ENCODE results near the gene ROBO1. TPM values are rescaled to one million over a fixed set of nuclear protein-coding genes. Genes with fewer than 3 reads are reported as not detected.
"Not testable (repeated sequence)": the region's sequence is repeated elsewhere in the genome, so short reads cannot be mapped to it uniquely, and the experiment has no call there.

Gene ROBO1
- polyA plus RNA-seq, 4 donors = 88.9 to 114 (median 107) TPM

DNA sequence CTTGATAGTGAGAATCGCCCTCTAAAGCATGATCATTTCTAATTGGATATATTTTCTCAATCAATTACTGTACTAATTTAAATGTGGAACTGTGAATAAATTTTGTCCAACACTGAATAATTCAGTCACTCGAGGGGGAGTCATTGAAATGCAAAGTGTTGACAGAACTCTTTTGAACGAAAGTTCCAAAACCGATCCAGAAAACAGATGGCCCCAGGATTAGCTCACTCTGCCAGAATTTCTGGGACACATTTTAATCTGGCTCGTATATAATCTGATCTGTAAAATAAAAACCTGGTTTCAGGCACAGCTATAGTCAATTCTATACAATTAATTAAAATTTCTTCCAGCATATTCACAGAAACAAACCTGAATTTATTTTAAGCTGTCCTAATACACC is 580.4 kb downstream of the ROBO1 start:
- no peak for DNase-seq (ENCODE audit: low read depth in 4 of 4, low spot score in 2 of 4)

DNA sequence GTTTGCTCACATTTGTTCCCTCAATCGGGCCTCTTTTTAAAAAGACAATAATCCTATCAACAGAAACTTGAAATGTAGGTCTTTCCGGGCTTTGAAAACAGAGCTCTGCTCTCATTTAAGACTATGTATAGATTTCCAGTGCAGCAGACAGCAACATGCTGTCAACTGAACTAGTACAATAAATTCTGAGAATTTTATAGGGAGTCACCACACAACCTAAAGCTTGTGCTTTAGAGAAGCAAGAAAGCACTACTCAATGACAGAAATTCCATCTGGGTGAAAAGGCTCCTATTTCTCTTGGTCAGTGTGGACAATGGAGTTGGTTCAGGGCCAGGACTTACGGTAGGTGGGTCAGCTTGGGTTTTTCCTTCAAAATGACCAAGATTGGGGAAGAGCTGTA is 583.5 kb downstream of the ROBO1 start:
- peak; percentile 26 to 50 (median 30) for DNase-seq (ENCODE audit: low read depth in 4 of 4, low spot score in 2 of 4)

DNA sequence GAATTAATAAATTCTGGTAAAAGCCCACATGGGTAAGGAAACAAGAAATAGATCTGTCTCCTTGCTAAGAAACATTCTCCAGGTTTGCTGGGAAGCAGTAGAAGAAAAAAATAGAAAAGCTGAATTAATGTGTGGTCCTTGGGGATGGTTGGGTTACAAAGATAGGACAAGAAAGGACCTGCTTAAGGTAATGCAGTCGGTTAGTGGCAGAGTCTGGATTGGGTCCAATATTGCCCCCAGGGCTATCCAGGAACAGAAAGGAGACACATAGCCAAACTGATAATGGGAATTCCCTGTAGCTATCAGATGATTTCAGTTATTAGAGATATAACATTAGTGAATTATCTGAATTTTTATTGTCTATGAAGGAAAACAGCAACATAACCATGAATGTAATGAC is 584.3 kb downstream of the ROBO1 start:
- no peak for DNase-seq (ENCODE audit: low read depth in 4 of 4, low spot score in 2 of 4)

GRCh38 chr3:79178471-79179180 is 589.2 kb downstream of the ROBO1 start:
- DNase-seq (ENCODE audit: low read depth in 4 of 4, low spot score in 2 of 4) = no peak

GRCh38 chr3:79175870-79176269 is 591.9 kb downstream of the ROBO1 start:
- DNase-seq (ENCODE audit: low read depth in 4 of 4, low spot score in 2 of 4) = no peak

DNA sequence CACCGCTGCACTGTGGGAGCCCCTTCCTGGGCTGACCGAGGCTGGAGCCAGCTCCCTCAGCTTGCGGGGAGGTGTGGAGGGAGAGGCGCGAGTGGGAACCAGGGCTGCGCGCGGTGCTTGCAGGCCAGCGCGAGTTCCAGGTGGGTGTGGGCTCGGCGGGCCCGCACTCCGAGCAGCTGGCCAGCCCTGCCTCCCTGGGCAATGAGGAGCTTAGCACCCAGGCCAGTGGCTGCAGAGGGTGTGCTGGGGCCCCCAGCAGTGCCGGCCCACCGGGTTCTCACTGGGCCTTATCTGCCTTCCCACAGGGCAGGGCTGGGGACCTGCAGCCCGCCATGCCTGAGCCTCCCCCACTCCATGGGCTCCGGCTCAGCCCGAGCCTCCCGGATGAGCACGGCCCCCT is 594.5 kb downstream of the ROBO1 start:
- DNase-seq (ENCODE audit: low read depth in 4 of 4, low spot score in 2 of 4) = not testable (repeated sequence)

DNA sequence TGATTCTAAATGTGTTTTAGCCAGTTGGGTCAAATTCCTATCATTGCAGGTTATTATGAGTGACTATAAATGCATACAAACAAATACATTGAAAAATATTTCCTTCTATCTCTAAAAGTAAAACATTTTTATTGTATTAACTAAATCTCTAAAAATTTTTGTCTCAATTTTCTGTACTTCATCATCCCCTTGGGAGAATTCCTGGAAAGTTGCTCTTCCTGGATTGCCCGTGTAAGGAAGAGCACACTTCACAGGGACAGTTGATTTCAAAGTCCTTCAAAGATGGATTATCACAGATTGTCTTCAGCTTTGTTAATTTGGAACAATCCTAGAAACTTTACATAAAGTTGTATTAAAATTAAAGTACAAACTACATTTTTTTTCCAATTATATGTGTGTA is 595.6 kb downstream of the ROBO1 start:
- no peak for DNase-seq (ENCODE audit: low read depth in 4 of 4, low spot score in 2 of 4)

DNA sequence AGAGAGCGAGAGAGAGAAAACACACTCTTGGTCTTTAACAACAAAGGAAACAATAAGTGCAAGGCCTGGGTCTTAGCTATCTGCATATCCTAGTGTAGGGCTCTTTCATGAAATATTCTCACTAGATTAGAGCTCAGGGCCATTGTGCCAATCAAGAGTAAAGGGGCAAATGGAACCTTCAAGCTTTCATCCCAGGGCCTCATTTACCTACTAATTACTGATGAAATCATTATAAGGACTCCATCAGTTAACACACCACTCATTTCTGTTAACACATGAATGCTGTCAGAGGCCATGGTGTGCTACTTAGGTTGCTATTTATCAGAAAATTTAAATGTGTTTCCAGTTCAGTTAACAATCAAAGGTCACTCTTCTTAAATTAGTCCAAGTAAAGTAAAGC is 597.8 kb downstream of the ROBO1 start:
- no peak for DNase-seq (ENCODE audit: low read depth in 4 of 4, low spot score in 2 of 4)

DNA sequence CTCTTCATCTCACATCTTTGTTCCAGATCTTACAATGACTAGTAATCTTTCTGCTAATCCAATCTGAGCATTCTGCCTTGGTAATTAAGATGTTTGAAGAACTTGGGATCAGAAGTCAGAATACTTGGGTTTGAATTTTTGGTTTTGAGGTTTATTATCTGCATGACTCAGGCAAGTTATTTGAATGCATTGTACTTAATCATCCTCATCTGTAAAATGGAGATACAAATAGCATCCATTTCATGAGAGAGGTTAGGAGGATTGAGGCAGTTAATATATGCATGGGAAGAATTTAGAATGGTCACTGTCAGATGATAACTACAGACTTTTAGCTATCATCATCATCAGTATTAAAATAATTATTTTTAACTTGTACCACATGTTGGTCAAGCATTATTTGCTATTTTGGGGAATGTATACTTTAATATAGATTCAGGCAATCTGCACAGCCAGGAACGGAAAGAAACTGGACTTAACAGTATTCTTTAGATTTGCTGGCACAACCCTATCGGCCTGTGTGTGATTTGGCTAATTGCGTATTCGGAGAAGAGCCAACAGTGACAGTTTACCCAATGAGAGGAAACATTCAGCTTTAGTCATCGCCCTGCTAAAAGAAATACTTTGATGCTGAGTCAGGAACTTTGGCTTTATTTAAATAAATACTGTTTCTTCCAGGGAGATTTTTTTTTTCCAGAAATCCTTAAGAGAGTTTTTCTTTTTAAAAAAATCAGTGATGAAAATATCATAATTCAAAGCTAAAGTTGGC is 600.0 kb downstream of the ROBO1 start:
- DNase-seq (ENCODE audit: low read depth in 4 of 4, low spot score in 2 of 4) = no peak

DNA sequence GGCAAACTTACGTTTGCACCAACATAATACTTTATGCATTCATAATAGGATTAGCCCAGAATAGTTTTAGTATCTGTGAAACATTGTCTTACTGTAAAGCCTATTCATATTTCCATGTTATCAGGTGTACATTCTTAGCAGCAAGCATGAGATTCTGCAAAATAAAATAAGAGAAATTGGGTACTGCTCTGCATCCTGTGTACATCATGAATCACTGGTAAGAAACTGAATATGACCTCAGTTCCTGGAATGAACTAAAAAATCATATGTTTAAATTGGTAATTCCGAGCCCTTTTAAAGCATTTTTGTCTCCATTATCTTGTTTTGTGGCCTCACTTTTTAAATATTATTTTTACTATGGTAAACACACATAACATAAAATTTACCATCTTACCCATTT is 605.1 kb downstream of the ROBO1 start:
- DNase-seq (ENCODE audit: low read depth in 4 of 4, low spot score in 2 of 4) = no peak

DNA sequence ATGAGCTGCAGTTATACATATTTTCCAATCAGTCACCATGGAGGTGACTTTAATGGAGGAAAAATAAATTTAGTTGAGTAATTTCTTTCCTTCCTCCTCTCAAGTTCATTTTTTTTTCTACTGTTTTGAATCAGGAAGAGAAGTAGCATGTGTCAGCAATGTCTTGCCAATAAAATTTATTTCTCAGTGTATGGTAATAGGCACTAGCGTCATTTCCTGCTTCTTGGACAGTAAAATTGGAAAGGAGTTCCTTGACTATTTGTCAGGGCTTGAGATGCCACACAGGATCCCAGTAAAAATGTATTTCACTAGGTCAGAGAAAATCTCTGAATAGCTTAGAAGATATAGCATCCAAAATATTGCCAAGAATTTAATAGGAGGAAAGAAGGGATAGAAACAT is 605.9 kb downstream of the ROBO1 start:
- DNase-seq (ENCODE audit: low read depth in 4 of 4, low spot score in 2 of 4) = no peak

DNA sequence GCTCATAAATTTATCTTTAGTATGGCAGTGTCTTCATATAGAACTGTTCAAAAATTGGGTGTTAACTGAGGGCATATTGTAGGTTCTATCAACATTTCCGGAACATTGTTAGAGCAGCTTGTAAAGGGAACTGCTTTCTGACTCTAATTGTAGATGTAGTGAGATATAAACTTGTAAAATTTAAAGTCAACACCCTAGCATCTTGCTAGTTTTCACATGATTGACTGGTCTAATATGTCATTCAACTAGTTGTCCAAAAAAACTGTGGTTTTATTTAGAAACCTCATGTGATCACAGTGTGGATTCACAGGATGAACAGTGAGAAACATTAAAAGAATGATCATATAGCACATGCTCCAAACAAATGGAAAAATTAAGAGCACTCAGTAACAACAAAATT is 607.4 kb downstream of the ROBO1 start:
- DNase-seq (ENCODE audit: low read depth in 4 of 4, low spot score in 2 of 4) = no peak

GRCh38 chr3:79159736-79160135 is 608.1 kb downstream of the ROBO1 start:
- no peak for DNase-seq (ENCODE audit: low read depth in 4 of 4, low spot score in 2 of 4)

DNA sequence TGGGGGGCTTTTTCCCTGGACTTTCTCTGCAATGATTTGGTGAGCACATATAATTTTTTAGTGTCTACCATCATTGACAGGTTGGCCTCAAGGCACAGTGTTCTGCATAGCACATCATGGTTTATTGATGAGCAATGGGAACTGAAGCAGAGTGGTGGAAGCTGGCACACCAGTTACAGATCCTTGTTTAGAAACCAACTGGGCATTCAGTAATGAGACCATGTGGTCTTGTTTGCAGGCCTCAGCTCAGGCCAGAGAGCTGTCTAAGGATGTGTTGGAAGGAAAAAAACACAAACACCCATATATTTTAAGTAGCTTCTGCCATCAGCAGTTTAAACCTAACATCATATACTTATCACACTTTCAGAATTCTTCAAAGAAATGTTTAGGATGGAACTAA is 610.6 kb downstream of the ROBO1 start:
- DNase-seq (ENCODE audit: low read depth in 4 of 4, low spot score in 2 of 4) = no peak

DNA sequence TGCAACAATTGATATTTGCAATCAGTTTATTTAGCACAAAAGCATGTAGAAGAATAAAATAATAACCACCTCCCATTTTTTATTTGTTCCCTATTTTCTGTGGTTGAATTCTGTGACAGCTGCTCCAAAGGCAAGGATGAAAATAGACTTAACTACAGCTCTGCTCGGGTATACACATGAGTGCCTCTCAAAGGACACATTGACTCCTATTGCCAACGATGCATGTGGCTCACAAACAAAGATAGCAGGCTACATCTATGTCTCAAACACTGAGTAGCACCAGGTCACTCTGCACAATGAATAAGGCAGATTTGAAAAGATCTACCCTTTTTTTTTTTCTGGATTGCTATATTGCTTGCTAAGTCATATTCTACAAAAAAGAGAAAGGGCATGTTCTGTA is 612.9 kb downstream of the ROBO1 start:
- no peak for DNase-seq (ENCODE audit: low read depth in 4 of 4, low spot score in 2 of 4)

GRCh38 chr3:79148786-79149185 is 619.0 kb downstream of the ROBO1 start:
- DNase-seq (ENCODE audit: low read depth in 4 of 4, low spot score in 2 of 4) = no peak

DNA sequence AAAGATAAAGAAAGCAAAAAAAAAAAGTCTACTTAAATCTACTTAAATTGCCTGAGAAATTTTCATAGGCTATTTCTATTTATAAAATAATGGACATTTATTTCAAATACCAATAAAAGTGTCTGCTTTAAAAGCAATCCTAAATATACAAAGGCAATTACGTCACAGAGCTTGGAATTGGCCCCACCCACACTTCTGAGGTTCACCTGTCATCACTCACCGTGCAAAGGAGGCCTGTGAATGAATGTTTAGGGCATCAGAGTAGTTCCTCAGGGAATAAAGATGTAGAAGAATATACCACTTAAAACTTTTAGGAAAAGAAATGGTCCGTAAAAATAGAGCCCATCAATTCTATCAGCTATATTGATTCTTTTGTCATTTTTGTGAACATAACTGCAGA is 621.8 kb downstream of the ROBO1 start:
- no peak for DNase-seq (ENCODE audit: low read depth in 4 of 4, low spot score in 2 of 4)

- no peak for DNase-seq (ENCODE audit: low read depth in 4 of 4, low spot score in 2 of 4)
Observed at GRCh38 chr3:79140708-79141107, 627.1 kb downstream of the ROBO1 start.

DNA sequence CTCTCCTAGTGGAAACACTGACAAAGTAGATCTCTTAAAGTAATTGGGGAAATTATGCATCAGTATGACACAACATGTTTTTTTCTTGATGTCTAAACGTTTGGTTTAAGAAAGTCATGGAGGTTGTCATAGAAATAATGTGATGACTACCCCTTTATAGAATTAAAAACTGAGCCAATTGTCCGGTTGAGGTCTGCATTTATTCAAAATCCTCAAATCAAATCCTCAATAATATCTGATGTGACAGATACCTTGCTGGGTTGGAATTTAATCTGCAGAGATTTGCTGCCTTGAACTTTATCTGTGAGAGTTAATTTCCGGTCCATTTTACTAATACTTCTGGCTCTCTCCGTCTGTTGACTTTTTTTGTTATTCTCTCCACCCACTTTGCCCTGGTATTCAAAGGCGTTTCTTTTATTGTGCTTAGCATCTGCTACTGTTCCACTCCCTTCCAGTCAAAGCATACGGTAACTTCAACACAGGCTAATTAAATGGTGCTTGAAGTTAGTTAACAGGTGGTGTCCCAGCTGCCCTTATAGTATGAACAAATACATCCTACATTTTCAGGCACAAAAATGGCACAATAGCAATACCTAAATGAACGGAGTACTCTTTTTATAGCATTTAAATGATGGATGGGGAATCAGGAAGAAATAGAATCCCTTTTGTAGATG is 628.3 kb downstream of the ROBO1 start:
- no peak for DNase-seq (ENCODE audit: low read depth in 4 of 4, low spot score in 2 of 4)

DNA sequence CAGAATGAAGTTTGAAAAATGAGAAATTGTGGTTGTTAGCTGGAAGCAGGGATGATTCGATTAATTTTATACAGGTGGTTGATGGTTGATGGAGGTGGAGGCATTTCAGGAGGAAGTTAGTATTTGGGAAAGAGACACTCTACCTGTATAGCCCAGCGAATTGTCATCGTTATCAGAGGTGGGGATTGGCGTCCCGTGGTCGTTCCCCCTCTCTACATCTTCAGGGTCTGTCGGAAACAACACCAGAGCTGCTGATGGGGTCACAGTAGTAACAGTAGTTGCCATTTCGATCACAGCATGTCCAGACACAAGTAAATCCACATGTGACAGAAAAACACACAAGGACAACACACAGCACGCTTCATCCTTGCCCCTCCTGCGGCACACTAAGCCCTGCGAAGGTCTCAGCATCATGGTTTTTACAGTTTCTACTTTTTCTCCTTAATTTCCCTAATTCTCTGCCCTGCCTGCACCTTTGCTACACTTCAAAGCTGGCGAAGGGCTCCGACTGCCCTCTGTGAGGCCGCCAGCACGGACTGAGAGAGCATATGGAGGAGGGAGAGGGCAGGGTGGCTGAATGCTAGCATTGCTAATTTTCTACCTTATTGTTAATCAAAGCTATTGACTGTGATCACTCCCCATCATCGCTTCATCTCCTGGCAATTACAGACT is 642.3 kb downstream of the ROBO1 start:
- DNase-seq (ENCODE audit: low read depth in 4 of 4, low spot score in 2 of 4) = no peak

DNA sequence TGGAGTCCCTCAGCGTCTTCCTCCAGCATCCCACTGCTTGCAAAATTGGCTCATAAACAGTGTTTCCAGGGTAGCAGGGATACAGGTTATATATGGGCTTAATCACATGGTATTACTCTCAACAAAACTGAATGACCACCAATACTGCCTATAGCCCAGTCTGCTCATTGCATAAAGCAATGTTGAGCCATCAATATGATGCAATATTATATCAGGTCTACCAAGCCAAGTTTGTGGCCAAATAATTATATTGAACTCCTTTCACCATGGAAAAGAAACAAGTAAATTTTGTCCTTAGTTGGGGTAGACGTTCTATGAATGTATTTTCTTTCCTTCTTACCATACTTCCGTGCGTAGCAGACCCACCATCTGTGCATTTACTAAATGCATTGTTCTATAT is 652.3 kb downstream of the ROBO1 start:
- no peak for DNase-seq (ENCODE audit: low read depth in 4 of 4, low spot score in 2 of 4)
